ENCODE measurements around the gene AFF1.
"Not testable (repeated sequence)": the region's sequence is repeated elsewhere in the genome, so short reads cannot be mapped to it uniquely, and the experiment has no call there.

The AFF1 gene

GRCh38 chr4:87080462-87080861, 145.7 kb downstream of the AFF1 start:
- Histone ChIP-seq H3K9me3 (ENCODE audit: control insufficient read depth, low read length) (no peaks in the 10 kb centered on the region), H3K4me3 (ENCODE audit: low read length) (no peak overlapping the region), H3K4me1 (ENCODE audit: control insufficient read depth, insufficient read depth, low read length) (peaks cover 14% of the 10 kb centered on the region), H3K27me3 (ENCODE audit: control insufficient read depth, insufficient read depth, low read length) (no peaks in the 10 kb centered on the region), H3K9ac (ENCODE audit: low read length) (no peak overlapping the region), H3K36me3 (ENCODE audit: control insufficient read depth, insufficient read depth, low read length) (no peaks in the 10 kb centered on the region)

DNA sequence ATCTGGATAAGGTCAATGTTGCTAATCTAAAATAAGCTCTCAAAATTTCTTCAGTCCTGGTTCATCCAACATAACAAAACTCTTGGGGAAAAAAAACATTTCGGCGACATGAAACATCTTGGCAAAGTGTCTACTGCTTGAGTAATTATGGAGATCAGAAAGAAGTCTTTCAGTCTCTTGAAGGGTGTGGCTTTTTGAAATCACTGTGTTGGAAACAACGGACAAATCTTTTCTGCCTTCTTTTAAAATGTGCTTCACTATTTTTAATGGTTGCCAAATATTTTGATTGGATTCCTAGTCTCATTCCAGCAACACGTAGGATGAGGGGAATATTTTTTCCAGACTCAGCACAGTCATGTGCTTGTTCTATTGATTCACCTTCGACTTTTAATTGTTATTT, 147.0 kb downstream of the AFF1 start:
- peaks cover 14% of the 10 kb centered on the region for H3K4me1 ChIP-seq (ENCODE audit: control insufficient read depth, insufficient read depth, low read length)
- no peak overlapping the region for H3K9ac ChIP-seq (ENCODE audit: low read length)

DNA sequence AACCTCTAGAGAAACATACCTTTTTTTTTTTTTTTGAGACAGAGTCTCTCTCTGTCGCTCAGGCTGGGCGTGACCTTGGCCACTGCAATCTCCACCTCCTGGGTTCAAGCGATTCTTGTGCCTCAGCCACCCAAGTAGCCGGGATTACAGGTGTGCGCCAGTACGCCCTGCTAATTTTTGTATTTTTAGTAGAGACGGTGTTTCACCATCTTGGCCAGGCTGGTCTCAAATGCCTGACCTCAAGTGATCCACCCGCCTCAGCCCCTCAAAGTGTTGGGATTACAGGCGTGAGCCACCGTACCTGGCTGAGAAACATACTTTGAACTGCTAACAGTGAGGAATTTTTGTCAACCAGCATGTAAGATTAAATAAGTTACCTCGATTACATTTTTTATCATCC, 150.9 kb downstream of the AFF1 start:
- not testable (repeated sequence) for H3K36me3 ChIP-seq (ENCODE audit: control insufficient read depth, insufficient read depth, low read length); H3K27me3 ChIP-seq (ENCODE audit: control insufficient read depth, insufficient read depth, low read length); H3K9me3 ChIP-seq (ENCODE audit: control insufficient read depth, low read length); H3K4me3 ChIP-seq (ENCODE audit: low read length); H3K4me1 ChIP-seq (ENCODE audit: control insufficient read depth, insufficient read depth, low read length); H3K9ac ChIP-seq (ENCODE audit: low read length)

More for the DNA sequence above, 147.0 kb downstream of the AFF1 start:
- no peaks in the 10 kb centered on the region for H3K9me3 ChIP-seq (ENCODE audit: control insufficient read depth, low read length)
- no peaks in the 10 kb centered on the region for H3K36me3 ChIP-seq (ENCODE audit: control insufficient read depth, insufficient read depth, low read length)
- no peaks in the 10 kb centered on the region for H3K27me3 ChIP-seq (ENCODE audit: control insufficient read depth, insufficient read depth, low read length)
- H3K4me3 ChIP-seq (ENCODE audit: low read length): no peak overlapping the region

- Histone ChIP-seq H3K27me3 (ENCODE audit: control insufficient read depth, insufficient read depth, low read length) (no peaks in the 10 kb centered on the region), H3K9ac (ENCODE audit: low read length) (no peak overlapping the region), H3K9me3 (ENCODE audit: control insufficient read depth, low read length) (no peaks in the 10 kb centered on the region), H3K4me1 (ENCODE audit: control insufficient read depth, insufficient read depth, low read length) (no peaks in the 10 kb centered on the region), H3K4me3 (ENCODE audit: low read length) (no peak overlapping the region), H3K36me3 (ENCODE audit: control insufficient read depth, insufficient read depth, low read length) (no peaks in the 10 kb centered on the region)
Measured at GRCh38 chr4:87086143-87086805, 151.5 kb downstream of the AFF1 start.

GRCh38 chr4:87087015-87087414, 152.2 kb downstream of the AFF1 start:
- no peak overlapping the region for H3K4me3 ChIP-seq (ENCODE audit: low read length)
- no peaks in the 10 kb centered on the region for H3K9me3 ChIP-seq (ENCODE audit: control insufficient read depth, low read length)
- no peaks in the 10 kb centered on the region for H3K36me3 ChIP-seq (ENCODE audit: control insufficient read depth, insufficient read depth, low read length)
- H3K9ac ChIP-seq (ENCODE audit: low read length): no peak overlapping the region
- H3K27me3 ChIP-seq (ENCODE audit: control insufficient read depth, insufficient read depth, low read length): no peaks in the 10 kb centered on the region
- H3K4me1 ChIP-seq (ENCODE audit: control insufficient read depth, insufficient read depth, low read length): peaks cover 2% of the 10 kb centered on the region

GRCh38 chr4:87087420-87087819, 152.6 kb downstream of the AFF1 start:
- H3K36me3 ChIP-seq (ENCODE audit: control insufficient read depth, insufficient read depth, low read length): no peaks in the 10 kb centered on the region
- no peak overlapping the region for H3K9ac ChIP-seq (ENCODE audit: low read length)
- no peaks in the 10 kb centered on the region for H3K9me3 ChIP-seq (ENCODE audit: control insufficient read depth, low read length)
- peaks cover 6% of the 10 kb centered on the region for H3K4me1 ChIP-seq (ENCODE audit: control insufficient read depth, insufficient read depth, low read length)
- no peaks in the 10 kb centered on the region for H3K27me3 ChIP-seq (ENCODE audit: control insufficient read depth, insufficient read depth, low read length)
- H3K4me3 ChIP-seq (ENCODE audit: low read length): no peak overlapping the region

GRCh38 chr4:87088186-87088585, 153.4 kb downstream of the AFF1 start:
- Histone ChIP-seq H3K4me1 (ENCODE audit: control insufficient read depth, insufficient read depth, low read length) (peaks cover 13% of the 10 kb centered on the region), H3K36me3 (ENCODE audit: control insufficient read depth, insufficient read depth, low read length) (no peaks in the 10 kb centered on the region), H3K27me3 (ENCODE audit: control insufficient read depth, insufficient read depth, low read length) (no peaks in the 10 kb centered on the region), H3K4me3 (ENCODE audit: low read length) (no peak overlapping the region), H3K9me3 (ENCODE audit: control insufficient read depth, low read length) (no peaks in the 10 kb centered on the region), H3K9ac (ENCODE audit: low read length) (no peak overlapping the region)

GRCh38 chr4:87089368-87089767, 154.6 kb downstream of the AFF1 start:
- Histone ChIP-seq H3K36me3 (ENCODE audit: control insufficient read depth, insufficient read depth, low read length) (no peaks in the 10 kb centered on the region), H3K9ac (ENCODE audit: low read length) (no peak overlapping the region), H3K4me3 (ENCODE audit: low read length) (no peak overlapping the region), H3K27me3 (ENCODE audit: control insufficient read depth, insufficient read depth, low read length) (no peaks in the 10 kb centered on the region), H3K4me1 (ENCODE audit: control insufficient read depth, insufficient read depth, low read length) (peaks cover 16% of the 10 kb centered on the region), H3K9me3 (ENCODE audit: control insufficient read depth, low read length) (no peaks in the 10 kb centered on the region)

DNA sequence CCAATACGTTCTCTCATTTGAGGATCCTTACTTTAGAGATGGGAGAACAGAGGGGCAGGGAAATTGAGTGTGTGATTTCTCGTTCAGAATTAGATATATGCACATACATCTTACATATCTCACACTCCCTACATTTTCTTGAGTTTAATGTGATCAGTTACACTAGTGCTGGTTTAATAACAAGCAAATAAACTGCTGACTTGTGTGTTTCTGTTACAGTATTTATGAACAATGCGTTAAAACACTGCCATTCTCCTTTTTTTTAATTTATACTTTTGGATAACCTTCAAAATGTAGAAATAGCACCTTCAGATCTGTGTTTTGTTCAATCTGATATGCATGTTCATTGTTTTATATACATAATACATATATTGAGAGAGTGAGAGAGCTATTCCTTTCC, 155.5 kb downstream of the AFF1 start:
- Histone ChIP-seq H3K4me1 (ENCODE audit: control insufficient read depth, insufficient read depth, low read length) (peaks cover 16% of the 10 kb centered on the region), H3K27me3 (ENCODE audit: control insufficient read depth, insufficient read depth, low read length) (no peaks in the 10 kb centered on the region), H3K36me3 (ENCODE audit: control insufficient read depth, insufficient read depth, low read length) (no peaks in the 10 kb centered on the region), H3K9ac (ENCODE audit: low read length) (no peak overlapping the region), H3K9me3 (ENCODE audit: control insufficient read depth, low read length) (no peaks in the 10 kb centered on the region), H3K4me3 (ENCODE audit: low read length) (no peak overlapping the region)

GRCh38 chr4:87092389-87093141, 157.8 kb downstream of the AFF1 start:
- H3K9me3 ChIP-seq (ENCODE audit: control insufficient read depth, low read length): no peaks in the 10 kb centered on the region
- H3K4me3 ChIP-seq (ENCODE audit: low read length): no peak overlapping the region
- H3K27me3 ChIP-seq (ENCODE audit: control insufficient read depth, insufficient read depth, low read length): no peaks in the 10 kb centered on the region
- H3K9ac ChIP-seq (ENCODE audit: low read length): no peak overlapping the region
- peaks cover 16% of the 10 kb centered on the region for H3K4me1 ChIP-seq (ENCODE audit: control insufficient read depth, insufficient read depth, low read length)
- H3K36me3 ChIP-seq (ENCODE audit: control insufficient read depth, insufficient read depth, low read length): no peaks in the 10 kb centered on the region

- no peaks in the 10 kb centered on the region for H3K27me3 ChIP-seq (ENCODE audit: control insufficient read depth, insufficient read depth, low read length)
- H3K9ac ChIP-seq (ENCODE audit: low read length): no peak overlapping the region
Measured at GRCh38 chr4:87093443-87094123, 158.8 kb downstream of the AFF1 start.

DNA sequence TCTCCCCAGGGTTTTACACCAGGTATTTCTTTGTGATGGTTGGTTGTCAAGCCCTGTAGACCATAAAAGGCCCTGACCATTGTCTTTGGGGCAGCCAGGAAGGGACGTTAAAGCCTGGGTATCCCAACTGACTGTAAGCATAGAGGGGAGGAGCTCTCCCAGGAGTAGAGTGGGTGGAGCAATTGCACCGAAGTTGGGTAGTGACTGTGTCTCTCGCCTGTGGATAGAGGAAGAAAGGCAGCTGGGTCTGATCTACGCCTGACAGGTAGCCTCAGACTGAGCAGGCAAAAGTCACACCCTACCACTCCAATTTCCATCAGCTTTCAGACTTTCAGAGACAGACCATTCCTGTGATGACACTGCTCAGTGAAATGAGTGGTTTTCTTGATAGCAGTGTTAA, 162.3 kb downstream of the AFF1 start:
- H3K27me3 ChIP-seq (ENCODE audit: control insufficient read depth, insufficient read depth, low read length): no peaks in the 10 kb centered on the region
- no peaks in the 10 kb centered on the region for H3K9me3 ChIP-seq (ENCODE audit: control insufficient read depth, low read length)
- peaks cover 14% of the 10 kb centered on the region for H3K4me1 ChIP-seq (ENCODE audit: control insufficient read depth, insufficient read depth, low read length)
- no peaks in the 10 kb centered on the region for H3K36me3 ChIP-seq (ENCODE audit: control insufficient read depth, insufficient read depth, low read length)
- H3K9ac ChIP-seq (ENCODE audit: low read length): no peak overlapping the region
- H3K4me3 ChIP-seq (ENCODE audit: low read length): no peak overlapping the region

More at GRCh38 chr4:87093443-87094123, 158.8 kb downstream of the AFF1 start:
- Histone ChIP-seq H3K4me3 (ENCODE audit: low read length) (no peak overlapping the region), H3K4me1 (ENCODE audit: control insufficient read depth, insufficient read depth, low read length) (peaks cover 16% of the 10 kb centered on the region), H3K9me3 (ENCODE audit: control insufficient read depth, low read length) (no peaks in the 10 kb centered on the region), H3K36me3 (ENCODE audit: control insufficient read depth, insufficient read depth, low read length) (no peaks in the 10 kb centered on the region)

Data from mucosa of stomach (tissue), 1 donor.